HUDEP-2 (cell line): ENCODE data around the gene MMP15.

ENCODE experiments used
- DNase-seq, 76 experiments: peaks; one replicate each; lab custom pipeline; 2025; ENCODE audit not compliant: unreplicated experiment in 76 of 76; lab: John Stamatoyannopoulos, UW

Gene MMP15

GRCh38 chr16:58016840-58017446, 8.6 kb upstream of the MMP15 start:
- DNase-seq = no peak

GRCh38 chr16:58018803-58019202, 6.8 kb upstream of the MMP15 start:
- DNase-seq = no peak

- DNase-seq = no peak
Observed at GRCh38 chr16:58019866-58020538, 5.6 kb upstream of the MMP15 start.

GRCh38 chr16:58020628-58021521, 4.7 kb upstream of the MMP15 start:
- peak in 34 of 76 experiments; percentile 3 to 62 (median 31) for DNase-seq

- DNase-seq = no peak
Observed at GRCh38 chr16:58021661-58022551, 3.6 kb upstream of the MMP15 start.

- DNase-seq = no peak
Observed at GRCh38 chr16:58022601-58023371, 2.8 kb upstream of the MMP15 start.

- peak in 11 of 76 experiments; percentile 6 to 40 (median 20) for DNase-seq
Observed at GRCh38 chr16:58024486-58025350, 836 bp upstream of the MMP15 start.

DNA sequence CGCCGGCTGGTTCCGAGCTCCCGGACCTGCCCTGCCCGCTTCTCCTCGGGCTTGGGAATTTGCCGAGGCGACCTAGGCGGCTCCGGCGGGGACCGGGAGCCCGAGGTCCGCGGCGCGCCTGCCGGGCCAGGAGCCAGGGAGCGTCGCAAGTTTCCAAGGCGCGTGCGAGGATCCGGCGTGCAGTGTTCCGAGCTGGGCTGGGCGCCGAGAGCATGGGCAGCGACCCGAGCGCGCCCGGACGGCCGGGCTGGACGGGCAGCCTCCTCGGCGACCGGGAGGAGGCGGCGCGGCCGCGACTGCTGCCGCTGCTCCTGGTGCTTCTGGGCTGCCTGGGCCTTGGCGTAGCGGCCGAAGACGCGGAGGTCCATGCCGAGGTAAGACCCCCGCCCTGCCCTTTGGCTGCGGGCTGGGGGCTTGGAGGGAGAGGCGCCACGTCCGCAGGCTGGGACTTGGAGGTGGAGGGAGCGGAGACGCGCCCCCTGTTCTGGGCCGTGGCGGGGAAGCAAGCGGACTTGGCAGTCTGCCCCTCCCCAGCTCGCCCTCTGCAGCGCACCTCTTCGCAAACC, 668 bp downstream of the MMP15 start:
- DNase-seq = peak in 20 of 76 experiments; percentile 10 to 58 (median 16)

- DNase-seq = no peak
Observed at GRCh38 chr16:58026705-58027160, 1.2 kb downstream of the MMP15 start.

DNA sequence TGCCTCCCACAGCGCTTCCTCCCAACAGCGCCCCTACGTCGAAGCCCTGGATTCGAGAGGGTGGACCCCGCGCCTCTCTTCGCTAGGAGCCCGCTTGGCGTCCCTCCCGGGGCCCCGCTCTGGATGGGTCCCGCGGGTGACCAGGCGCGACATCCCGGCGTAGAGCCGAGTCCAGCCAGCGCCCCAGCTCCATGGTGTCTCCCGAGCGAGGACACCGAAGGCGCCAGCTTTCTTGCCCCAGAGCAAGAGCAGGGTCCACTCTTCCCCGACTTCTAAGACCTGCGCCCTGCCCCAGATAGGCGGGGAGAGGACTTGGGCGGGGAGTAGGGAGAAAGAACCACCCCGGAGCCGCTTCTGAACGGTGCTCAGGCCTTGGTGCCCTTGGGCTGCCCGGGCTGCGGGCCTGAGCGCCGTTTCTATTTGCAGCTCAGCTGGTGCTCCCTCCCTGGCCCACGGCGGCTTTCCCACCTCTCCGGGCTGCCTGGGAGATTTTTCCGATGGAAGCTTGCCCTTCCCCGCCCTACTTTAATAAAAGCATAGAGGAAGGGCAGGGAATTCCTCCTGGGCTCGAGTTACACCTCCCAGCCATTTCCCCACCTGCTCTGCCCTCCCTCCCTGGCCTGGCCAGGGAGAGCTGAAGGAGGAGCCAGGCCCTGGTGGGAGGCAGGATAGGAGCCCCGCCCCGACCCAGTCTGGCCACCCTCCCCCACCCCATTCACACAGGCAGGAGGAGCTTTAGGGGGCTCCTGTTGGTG, 1.8 kb downstream of the MMP15 start:
- DNase-seq = peak in 1 of 76 experiments; percentile 2

- no peak for DNase-seq
Observed at GRCh38 chr16:58027916-58028455, 2.4 kb downstream of the MMP15 start.

DNA sequence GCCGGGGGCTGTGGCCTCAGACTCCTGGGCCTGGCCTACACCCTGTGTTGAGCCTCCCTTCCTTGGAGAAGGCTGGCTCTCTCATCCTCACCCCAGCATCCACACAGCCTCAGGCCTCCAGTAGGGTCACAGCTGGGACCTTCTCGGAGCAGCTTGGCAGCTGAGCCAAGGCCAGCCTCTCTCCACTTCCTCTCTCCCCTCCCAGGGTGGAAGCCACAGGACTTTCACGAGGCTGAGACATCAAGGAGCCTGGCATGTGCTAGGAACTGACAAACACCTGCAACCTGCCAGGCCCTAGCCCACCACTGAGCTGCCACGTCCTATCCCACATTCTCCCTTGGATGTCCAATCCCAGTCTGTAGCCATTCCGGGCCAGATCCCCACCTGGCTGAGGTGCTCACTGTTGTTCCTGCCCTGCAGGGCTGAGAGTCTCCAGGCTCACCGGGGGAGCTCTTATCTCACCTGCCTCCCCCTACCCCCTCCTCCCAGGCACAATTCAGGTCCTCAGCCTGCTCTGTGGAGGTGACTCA, 3.1 kb downstream of the MMP15 start:
- no peak for DNase-seq

GRCh38 chr16:58029410-58029809, 3.9 kb downstream of the MMP15 start:
- no peak for DNase-seq

DNA sequence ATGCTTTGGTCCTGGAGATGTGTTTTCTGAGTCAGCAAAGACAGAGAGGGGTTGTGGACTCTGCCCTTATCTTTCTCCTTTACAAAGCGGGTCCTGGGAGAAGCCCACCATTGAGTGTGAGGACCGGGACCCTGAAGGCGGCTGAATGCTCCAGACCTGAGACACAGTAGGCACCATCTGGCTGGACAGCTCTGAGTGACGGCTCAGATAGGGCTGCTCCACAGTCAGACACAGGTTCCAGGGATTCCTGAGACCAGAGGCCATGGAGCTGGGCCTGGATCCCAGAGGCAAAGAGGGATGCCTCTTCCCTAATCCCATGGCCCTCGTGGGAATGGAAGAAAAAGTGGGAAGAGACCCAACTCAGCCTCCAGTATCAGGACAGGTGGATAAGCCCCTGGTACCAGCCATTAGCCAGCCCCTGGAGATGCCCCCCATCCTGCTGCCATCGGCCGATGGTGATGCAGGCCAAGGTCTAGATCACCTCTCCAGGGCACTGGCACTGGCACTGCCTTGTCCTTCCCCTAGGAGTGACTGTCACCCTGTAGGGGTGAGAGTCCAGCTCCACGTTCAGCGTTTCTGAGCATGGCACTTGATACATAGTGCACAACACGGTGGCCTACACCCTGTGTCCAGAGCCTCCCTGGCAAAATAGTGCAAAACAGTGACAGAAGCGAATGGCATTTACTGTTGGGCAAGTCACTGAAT, 4.7 kb downstream of the MMP15 start:
- DNase-seq = no peak

- DNase-seq = no peak
Observed at GRCh38 chr16:58031016-58031800, 5.7 kb downstream of the MMP15 start.
